Large intestine (tissue), 3 donors: Measurements from ENCODE around the gene C5AR1. TPM values are rescaled to one million over a fixed set of nuclear protein-coding genes. Genes with fewer than 3 reads are reported as not detected.
"Not testable (repeated sequence)": the region's sequence is repeated elsewhere in the genome, so short reads cannot be mapped to it uniquely, and the experiment has no call there.

Source experiments
- DNase-seq, 2 donors: peaks; one replicate each; pipeline versions ENCODE4 v3.0.0 to v3.0.0-alpha.2; 2013
- H3K27ac ChIP-seq: one replicate; pipeline ENCODE4 v1.5.1; 2013; ENCODE audit warnings: low read length
- H3K27me3 ChIP-seq: 2 replicates; pipeline ENCODE4 v1.6.1; 2013; ENCODE audit warnings: low read length; ENCODE audit not compliant: control insufficient read depth, insufficient read depth
- H3K36me3 ChIP-seq: 2 replicates; pipeline ENCODE4 v1.6.1; 2013; ENCODE audit warnings: low read length; ENCODE audit not compliant: control insufficient read depth, insufficient read depth
- H3K4me1 ChIP-seq: one replicate; pipeline ENCODE4 v1.6.1; 2013; ENCODE audit warnings: low read length; ENCODE audit not compliant: control insufficient read depth, insufficient read depth
- H3K4me3 ChIP-seq: one replicate; pipeline ENCODE4 v1.5.1; 2013; ENCODE audit warnings: low read length
- H3K9me3 ChIP-seq: one replicate; pipeline ENCODE4 v1.6.1; 2013; ENCODE audit warnings: mild to moderate bottlenecking, low read depth, low read length, moderate library complexity; ENCODE audit not compliant: control insufficient read depth
- WGBS: methylation state at CpG from one replicate; pipeline ENCODE4 v1.1.5; 2013; ENCODE audit warnings: low lambda C conversion rate; ENCODE audit not compliant: insufficient coverage; 5-methylcytosine and 5-hydroxymethylcytosine counted together
- polyA plus RNA-seq: library from polyadenylated mRNA; unstranded; fragments of 120-200 nt; gene quantifications from one replicate; pipeline ENCODE4 v1.2.1, GENCODE V29; 2013

C5AR1 gene
- polyA plus RNA-seq, 1 donor: 2.0 TPM

- WGBS: 100% methylated on average over 1 of the region's 42 CpGs
- Histone ChIP-seq H3K4me3 (peak overlapping the region; percentile 92), H3K27ac (peak overlapping the region; percentile 72), H3K9me3 (no peaks in the 10 kb centered on the region), H3K4me1 (peaks cover 12% of the 10 kb centered on the region), H3K27me3 (no peaks in the 10 kb centered on the region), H3K36me3 (peaks cover 33% of the 10 kb centered on the region)
- DNase-seq: peak; percentile 32 to 38
These were observed 37.0 kb upstream of the C5AR1 start for GRCh38 chr19:47272448-47273312.

DNA sequence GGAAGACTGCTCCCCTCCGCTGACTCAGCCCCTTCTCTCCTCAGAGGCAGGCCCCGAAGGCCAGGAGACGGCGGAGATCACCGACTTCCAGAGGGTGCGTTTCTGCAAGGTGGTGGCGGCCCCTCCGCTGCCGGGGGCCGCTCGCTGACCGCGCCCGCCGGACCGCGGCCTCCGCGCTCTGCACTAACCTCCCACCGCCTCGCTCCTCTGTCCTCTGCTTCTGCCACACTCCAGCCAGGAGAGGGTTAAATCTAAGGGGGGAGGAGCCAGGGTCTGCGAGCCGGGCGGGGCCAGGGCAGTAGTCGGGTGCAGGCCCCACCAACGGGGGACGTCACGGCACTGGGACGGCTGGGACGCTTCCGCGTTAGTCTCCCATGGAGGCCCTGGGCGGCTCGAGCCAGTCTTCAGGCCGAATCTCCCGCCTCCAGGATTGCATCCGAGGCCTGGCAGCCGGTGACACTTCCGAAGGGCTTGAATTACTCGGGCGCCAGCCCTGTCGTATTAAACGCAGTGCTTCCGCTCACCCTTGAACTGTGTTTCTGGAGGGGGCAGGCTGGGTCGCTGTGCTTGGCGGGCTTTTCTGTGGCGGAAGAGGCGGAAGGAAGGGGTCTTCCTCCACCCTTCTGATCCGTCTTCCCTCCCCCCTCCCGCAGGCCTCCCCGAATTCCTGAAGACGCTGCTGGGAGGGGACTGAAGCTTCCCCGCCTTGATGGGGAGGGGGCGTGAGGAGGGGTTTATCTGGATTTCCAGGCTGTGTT, 36.2 kb upstream of the C5AR1 start:
- no peaks in the 10 kb centered on the region for H3K27me3 ChIP-seq
- peak overlapping the region; percentile 92 for H3K4me3 ChIP-seq
- peaks cover 12% of the 10 kb centered on the region for H3K4me1 ChIP-seq
- H3K27ac ChIP-seq: peak overlapping the region; percentile 95
- H3K36me3 ChIP-seq: peaks cover 29% of the 10 kb centered on the region
- H3K9me3 ChIP-seq: no peaks in the 10 kb centered on the region
- DNase-seq: peak; percentile 93 to 94
- no CpG with 5 or more reads among the region's 54 CpGs for WGBS

DNA sequence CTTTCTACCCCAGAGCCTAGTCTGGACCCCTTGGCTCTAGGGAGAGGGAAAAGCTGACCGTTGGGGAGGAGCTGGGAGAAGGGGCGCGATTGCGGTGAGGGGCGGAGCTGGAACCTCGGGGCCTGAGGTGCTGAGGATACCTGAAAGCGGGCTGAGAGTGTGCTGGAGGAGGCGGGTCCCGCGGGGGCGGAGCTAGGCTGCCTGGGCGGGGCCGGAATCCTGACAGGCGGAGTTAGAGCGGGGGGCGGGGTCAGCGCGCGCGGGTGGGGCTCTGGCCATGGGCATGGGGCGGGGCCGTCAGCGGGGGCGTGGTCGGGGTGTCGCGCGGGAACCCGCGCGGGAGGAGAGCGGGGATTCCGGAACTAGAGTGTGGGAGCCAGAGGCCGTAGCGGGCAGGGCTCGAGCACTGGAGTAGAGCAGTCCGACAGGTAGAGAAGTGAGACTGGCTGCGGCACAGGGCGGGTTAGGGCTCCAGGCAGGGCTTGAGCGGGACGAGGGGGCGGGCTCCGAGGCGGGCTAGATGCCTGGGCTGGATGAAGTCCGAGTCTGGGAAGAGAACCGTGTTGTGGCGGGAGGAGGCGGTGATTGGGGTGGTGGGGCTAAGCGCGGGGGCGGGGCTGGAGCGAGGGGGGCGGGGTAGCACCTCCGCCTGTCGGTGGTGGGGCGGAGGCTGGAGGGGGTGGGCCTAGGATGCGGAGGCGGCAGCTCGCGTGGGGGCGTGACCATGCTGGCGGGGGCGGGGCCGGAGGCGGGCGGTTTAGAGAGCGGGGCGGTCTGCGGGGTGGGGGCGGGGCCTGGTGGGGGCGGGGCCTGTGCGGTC, 35.4 kb upstream of the C5AR1 start, which contains the start of gene INAFM1:
Gene INAFM1 (plus strand): TSS at position 815 of the 820 bp plus-strand sequence. CDS start 35 bp downstream, outside the sequence.
- no CpG with 5 or more reads among the region's 72 CpGs for WGBS
- H3K4me1 ChIP-seq: peaks cover 12% of the 10 kb centered on the region

DNA sequence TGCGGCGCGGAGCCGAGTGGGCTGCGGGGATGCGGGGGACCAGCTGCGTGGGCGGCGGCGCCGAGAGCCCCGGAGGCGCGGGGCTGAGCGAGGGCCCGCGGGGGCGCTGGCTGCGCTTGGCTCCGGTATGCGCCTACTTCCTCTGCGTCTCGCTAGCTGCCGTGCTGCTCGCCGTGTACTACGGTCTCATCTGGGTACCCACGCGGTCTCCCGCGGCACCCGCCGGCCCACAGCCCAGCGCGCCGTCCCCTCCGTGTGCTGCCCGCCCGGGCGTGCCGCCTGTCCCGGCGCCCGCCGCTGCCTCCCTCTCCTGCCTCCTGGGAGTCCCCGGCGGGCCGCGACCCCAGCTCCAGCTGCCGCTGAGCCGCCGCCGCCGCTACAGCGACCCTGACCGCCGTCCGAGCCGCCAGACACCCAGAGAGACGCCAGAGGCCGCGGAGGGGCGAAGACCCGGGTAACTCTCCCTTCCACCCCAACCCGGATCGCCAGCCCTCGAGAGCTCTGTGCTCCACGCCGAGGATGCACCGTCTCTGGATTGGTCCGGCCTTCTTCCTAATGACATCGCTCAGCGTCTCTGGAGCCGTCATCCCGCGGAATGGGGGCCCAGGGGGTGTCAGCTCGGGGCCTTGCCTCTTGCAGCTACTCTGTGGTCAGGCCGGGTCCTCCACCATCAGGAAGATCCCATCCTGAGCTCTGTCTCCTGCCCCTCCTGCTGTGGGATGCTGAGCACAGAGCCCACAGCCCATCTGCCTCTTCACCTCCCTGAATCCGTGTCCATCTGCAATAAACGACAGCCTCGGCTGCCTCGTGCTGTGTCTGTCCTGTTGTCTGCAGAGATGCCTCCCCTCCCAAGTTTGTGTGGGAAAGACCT, 34.5 kb upstream of the C5AR1 start:
- Histone ChIP-seq H3K36me3 (peaks cover 19% of the 10 kb centered on the region), H3K9me3 (no peaks in the 10 kb centered on the region), H3K27ac (no peak overlapping the region), H3K27me3 (no peaks in the 10 kb centered on the region), H3K4me1 (peaks cover 12% of the 10 kb centered on the region), H3K4me3 (peak overlapping the region; percentile 32)
- WGBS: no CpG with 5 or more reads among the region's 82 CpGs
- peak in 1 of 2 donors; percentile 54 for DNase-seq

More for the DNA sequence above, 35.4 kb upstream of the C5AR1 start, which contains the start of gene INAFM1:
- peak within 1 kb of the TSS; percentile 95 for H3K27ac ChIP-seq
- DNase-seq: peak; percentile 94
- no peaks in the 10 kb centered on the region for H3K27me3 ChIP-seq
- peaks cover 24% of the 10 kb centered on the region for H3K36me3 ChIP-seq
- H3K4me3 ChIP-seq: peak within 1 kb of the TSS; percentile 92
- no peaks in the 10 kb centered on the region for H3K9me3 ChIP-seq

GRCh38 chr19:47275791-47276461, 33.7 kb upstream of the C5AR1 start:
- no peak for DNase-seq
- Histone ChIP-seq H3K4me3 (peak overlapping the region; percentile 32), H3K36me3 (peaks cover 11% of the 10 kb centered on the region), H3K27ac (no peak overlapping the region), H3K4me1 (peaks cover 12% of the 10 kb centered on the region), H3K27me3 (no peaks in the 10 kb centered on the region), H3K9me3 (no peaks in the 10 kb centered on the region)
- WGBS: no CpG with 5 or more reads among the region's 13 CpGs

DNA sequence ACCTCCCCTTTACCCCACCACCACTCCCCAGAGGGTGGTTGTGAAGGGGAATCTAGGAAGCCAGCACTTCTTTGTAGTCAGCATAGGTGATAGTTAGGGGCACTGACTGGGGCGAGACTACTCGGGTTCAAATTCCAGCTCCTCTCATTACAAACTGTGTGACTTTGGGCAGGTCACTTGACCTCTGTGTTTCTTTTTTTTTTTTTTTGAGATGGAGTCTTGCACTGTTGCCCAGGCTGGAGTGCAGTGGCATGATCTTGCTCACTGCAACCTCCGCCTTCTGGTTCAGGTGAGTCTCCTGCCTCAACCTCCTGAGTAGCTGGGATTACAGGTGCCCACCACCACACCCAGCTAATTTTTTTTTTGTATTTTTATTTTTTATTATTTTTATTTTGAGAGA, 33.1 kb upstream of the C5AR1 start:
- DNase-seq, H3K36me3 ChIP-seq, H3K27ac ChIP-seq, H3K4me3 ChIP-seq, H3K27me3 ChIP-seq, H3K9me3 ChIP-seq: not testable (repeated sequence)
- peaks cover 12% of the 10 kb centered on the region for H3K4me1 ChIP-seq
- 83% methylated on average over 2 of the region's 3 CpGs for WGBS

- H3K9me3 ChIP-seq: no peaks in the 10 kb centered on the region
- H3K27ac ChIP-seq: no peak overlapping the region
- no peaks in the 10 kb centered on the region for H3K36me3 ChIP-seq
- no CpG with 5 or more reads among the region's 13 CpGs for WGBS
- no peaks in the 10 kb centered on the region for H3K27me3 ChIP-seq
- DNase-seq: no peak
- no peak overlapping the region for H3K4me3 ChIP-seq
- peaks cover 4% of the 10 kb centered on the region for H3K4me1 ChIP-seq
These were observed 29.4 kb upstream of the C5AR1 start for GRCh38 chr19:47280183-47280797.

DNA sequence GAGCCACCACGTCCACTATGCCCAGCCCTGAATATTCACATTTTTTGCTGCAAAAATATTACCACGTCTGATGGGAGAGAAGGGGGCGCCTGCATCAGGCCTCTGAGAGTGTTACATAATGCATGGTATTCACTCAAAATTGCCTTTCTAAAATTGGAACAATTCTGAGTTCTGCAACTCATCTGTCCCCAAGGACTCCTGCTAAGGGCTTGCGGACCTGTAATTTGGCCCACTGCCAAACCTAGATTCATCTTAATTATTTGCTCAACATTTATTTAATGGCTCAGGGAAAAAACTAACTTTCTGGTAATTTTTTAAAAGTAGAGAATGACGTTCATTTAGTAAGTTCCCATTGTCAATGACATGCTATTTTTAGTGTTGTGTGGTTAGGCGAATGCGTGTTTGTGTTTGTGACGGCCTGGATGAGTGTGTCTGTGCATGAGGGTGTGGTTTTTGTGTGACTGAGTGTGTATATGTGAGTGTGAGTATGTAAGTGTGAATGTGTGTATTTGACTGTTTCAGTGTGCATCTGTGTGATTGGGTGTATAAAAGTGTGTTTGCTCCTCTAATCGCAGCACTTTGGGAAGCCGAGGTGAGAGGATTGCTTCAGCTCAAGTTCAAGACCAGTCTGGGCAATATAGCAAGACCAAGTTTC, 26.1 kb upstream of the C5AR1 start:
- H3K27ac ChIP-seq: no peak overlapping the region

More for the DNA sequence above, 26.1 kb upstream of the C5AR1 start:
- H3K4me3 ChIP-seq: no peak overlapping the region
- H3K27me3 ChIP-seq: no peaks in the 10 kb centered on the region
- no peaks in the 10 kb centered on the region for H3K9me3 ChIP-seq
- no peaks in the 10 kb centered on the region for H3K4me1 ChIP-seq
- H3K36me3 ChIP-seq: no peaks in the 10 kb centered on the region
- DNase-seq: no peak
- WGBS: 80% methylated on average over 1 of the region's 10 CpGs
